Activated CD8-positive, alpha-beta memory T cell treated with anti-CD3 and anti-CD28 coated beads, Interleukin-2, amount 10 ng/mL, durations not matched to agents 7 days and 5 days (primary cell): ENCODE measurements around the gene AMBRA1. TPM values are rescaled to one million over a fixed set of nuclear protein-coding genes. Genes with fewer than 3 reads are reported as not detected.

Experiments used
- ATAC-seq: fragments of 150-1000 bp; cut with Tn5 transposase; one replicate; pipeline ENCODE4 v1.10.0; 2021; ENCODE audit warnings: moderate library complexity
- CTCF ChIA-PET: fragments of 350-600 bp; sonication (Branson Sonifier 250); formaldehyde crosslinking; loops from one replicate; lab custom pipeline; 2021; ENCODE audit warnings: antibody characterized with exemption; lab: Charles Lee
- DNase-seq: peaks from one replicate; pipeline ENCODE4 v3.0.0-alpha.2; 2020
- H3K27ac Mint-ChIP-seq: one replicate; pipeline ENCODE4 v1.8.0; 2021; ENCODE audit warnings: mild to moderate bottlenecking, mixed read lengths
- H3K27me3 Mint-ChIP-seq: one replicate; pipeline ENCODE4 v1.8.0; 2021; ENCODE audit warnings: mixed read lengths
- H3K36me3 Mint-ChIP-seq: one replicate; pipeline ENCODE4 v1.8.0; 2021; ENCODE audit warnings: mild to moderate bottlenecking, mixed read lengths
- H3K4me1 Mint-ChIP-seq: one replicate; pipeline ENCODE4 v1.8.0; 2021; ENCODE audit warnings: mixed read lengths
- H3K4me3 Mint-ChIP-seq: one replicate; pipeline ENCODE4 v1.8.0; 2021; ENCODE audit warnings: mild to moderate bottlenecking, moderate library complexity, mixed read lengths
- H3K9me3 Mint-ChIP-seq: one replicate; pipeline ENCODE4 v1.8.0; 2022; ENCODE audit warnings: low read depth, mixed read lengths
- total RNA-seq, 2 experiments: library from RNA; stranded (reverse); gene quantifications; one replicate each; pipeline ENCODE4 v1.2.3, GENCODE V29; 2021

AMBRA1 gene
- total RNA-seq, 2 experiments from 2014 or later: 36.1 to 41.9 TPM

DNA sequence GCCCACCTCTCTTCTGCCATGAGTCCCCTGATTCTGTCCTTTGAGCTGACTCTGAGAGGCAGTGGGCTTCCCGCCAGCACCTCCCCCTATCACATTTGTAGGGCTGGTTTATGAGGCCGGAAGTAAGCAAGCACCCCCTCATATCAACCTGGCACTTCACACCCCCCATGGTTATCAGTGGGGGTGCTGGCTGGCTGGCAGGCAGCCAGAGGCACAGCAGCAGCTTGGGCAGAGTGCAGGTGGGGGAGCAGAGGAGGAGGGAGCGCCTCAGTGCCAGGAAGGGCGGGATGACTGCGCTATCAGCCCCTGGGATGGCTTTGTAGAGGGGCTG is 179.4 kb downstream of the AMBRA1 start:
- peaks cover 3% of the 10 kb centered on the region for H3K4me1 Mint-ChIP-seq
- no peak for ATAC-seq
- H3K27ac Mint-ChIP-seq: peak overlapping the region; percentile 22
- no peak for DNase-seq
- no peaks in the 10 kb centered on the region for H3K27me3 Mint-ChIP-seq
- H3K9me3 Mint-ChIP-seq: no peaks in the 10 kb centered on the region
- H3K4me3 Mint-ChIP-seq: no peak overlapping the region
- H3K36me3 Mint-ChIP-seq: peaks cover 9% of the 10 kb centered on the region
- CTCF ChIA-PET: no interaction called here

DNA sequence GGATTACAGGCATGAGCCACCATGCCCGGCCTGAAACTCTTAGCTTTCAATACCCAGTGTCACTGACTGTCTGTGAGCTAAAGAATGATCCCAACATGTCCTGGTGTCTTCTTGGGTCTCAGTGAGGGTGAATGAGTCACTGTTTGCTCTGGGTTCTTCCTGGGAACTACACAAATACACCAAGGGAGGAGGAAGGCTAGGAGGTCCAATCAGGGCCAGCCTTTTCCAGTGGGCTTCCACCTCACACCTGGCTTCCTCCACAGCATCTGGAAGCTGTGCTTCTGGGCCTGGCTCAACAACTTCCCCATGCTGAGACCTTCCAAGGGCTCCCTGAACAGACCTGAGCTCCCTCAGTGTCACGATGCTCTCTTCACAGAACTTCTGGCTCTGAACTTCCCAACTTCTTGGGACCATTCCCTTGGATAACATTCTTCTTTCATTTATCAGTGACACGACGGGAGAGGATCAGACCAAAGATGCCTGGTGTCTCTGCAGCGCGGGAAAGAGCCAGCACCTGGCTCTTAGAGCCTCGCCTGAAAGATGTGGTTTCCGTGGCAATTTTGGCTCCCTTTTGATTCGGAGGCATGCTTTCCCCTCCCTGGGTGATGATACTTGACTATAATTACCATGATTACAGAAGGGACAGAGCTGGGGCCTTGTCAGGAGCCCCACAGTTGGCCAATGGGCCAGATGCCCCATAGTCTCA is 179.9 kb downstream of the AMBRA1 start:
- Mint-ChIP-seq H3K36me3 (peaks cover 9% of the 10 kb centered on the region), H3K4me1 (peaks cover 3% of the 10 kb centered on the region), H3K9me3 (no peaks in the 10 kb centered on the region), H3K27ac (peak overlapping the region; percentile 22), H3K27me3 (no peaks in the 10 kb centered on the region), H3K4me3 (no peak overlapping the region)
- ATAC-seq (no peak), DNase-seq (no peak)
- CTCF ChIA-PET: interaction anchor here (0.8 kb wide), 1 partner anchor 14 kb away, joined by 3 read pairs; no protein-coding TSS in a partner anchor

DNA sequence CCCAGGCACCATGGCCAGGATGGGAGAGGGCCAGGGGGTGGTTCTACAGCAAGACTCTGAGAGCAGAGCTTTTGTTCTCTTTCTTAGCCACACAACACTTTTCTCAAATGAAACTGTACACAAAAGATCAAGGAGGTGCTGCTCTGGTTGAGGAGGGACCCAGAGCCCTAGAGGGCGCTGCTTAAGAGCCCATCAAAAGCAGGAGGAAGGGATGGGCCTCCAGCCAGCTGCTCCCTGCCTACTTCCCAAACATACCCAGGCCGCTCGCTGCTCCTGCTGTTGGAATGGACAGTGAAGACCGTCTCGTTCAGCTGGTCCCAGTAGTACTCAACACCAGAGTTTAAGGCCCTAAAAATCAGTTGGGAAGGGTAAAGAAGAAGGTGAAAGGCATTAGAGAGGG is 183.8 kb downstream of the AMBRA1 start:
- H3K27me3 Mint-ChIP-seq: no peaks in the 10 kb centered on the region

DNA sequence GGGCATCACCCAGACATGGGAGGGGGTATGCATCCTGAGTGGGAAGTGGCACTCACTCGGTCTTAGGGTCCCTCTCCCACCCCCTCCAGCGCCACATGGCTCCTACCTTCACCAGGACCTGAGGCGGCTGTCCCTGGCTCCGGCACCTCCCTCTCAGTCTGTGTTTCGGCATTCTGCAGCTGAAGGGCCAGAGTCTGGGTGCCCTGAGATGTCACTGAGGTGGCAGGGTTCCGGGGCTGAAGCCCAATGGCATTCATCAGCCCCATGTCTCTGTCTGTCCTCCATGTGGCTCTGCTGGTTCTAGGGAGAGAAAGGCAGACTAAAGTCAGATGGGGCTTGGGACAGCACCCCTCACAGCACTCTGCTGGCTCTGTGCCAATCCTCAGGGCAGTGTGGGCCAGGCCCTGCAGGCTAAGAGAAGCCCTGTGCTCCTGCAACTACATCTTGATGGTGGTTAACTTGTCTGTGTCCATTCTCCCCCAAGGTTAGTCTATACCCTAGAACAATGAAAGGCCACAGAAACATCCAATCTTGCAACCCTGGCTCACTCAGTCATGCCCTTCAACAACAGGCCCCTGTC is 185.3 kb downstream of the AMBRA1 start:
- CTCF ChIA-PET: interaction anchor here (1.0 to 2.0 kb wide), 2 partner anchors 19 to 20 kb away, joined by 3 to 6 read pairs; no protein-coding TSS in a partner anchor
- no peak for ATAC-seq
- no peaks in the 10 kb centered on the region for H3K9me3 Mint-ChIP-seq

More for the DNA sequence above, 183.8 kb downstream of the AMBRA1 start:
- H3K4me3 Mint-ChIP-seq: no peak overlapping the region
- DNase-seq (no peak), ATAC-seq (no peak)
- H3K9me3 Mint-ChIP-seq: no peaks in the 10 kb centered on the region
- H3K4me1 Mint-ChIP-seq: peaks cover 3% of the 10 kb centered on the region
- no peak overlapping the region for H3K27ac Mint-ChIP-seq
- H3K36me3 Mint-ChIP-seq: peaks cover 14% of the 10 kb centered on the region
- CTCF ChIA-PET: interaction anchor here (1.8 to 2.0 kb wide), 2 partner anchors 9 to 22 kb away, joined by 4 to 6 read pairs; no protein-coding TSS in a partner anchor

DNA sequence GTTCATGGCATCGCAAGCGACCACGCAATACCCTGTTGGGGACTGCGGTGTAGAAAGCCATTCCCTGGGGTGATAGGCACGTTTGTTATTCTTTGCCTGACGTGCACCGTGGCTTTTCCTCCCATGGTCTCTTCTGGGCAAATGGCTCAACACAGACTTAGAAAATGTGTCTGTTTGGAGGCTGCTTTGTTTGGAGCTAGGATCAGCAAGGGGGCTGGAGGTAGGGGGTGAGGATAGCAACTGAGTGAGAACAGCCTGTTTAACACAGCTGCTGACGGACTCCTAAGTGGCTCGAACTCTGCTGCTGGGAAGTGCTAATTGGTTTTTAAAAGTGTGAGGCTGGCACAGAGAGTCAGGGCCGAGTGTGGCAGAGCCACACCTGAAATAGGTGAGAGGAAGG is 186.2 kb downstream of the AMBRA1 start:
- DNase-seq (no peak), ATAC-seq (no peak)
- Mint-ChIP-seq H3K27ac (no peak overlapping the region), H3K9me3 (no peaks in the 10 kb centered on the region), H3K4me3 (no peak overlapping the region), H3K36me3 (peaks cover 9% of the 10 kb centered on the region), H3K4me1 (no peaks in the 10 kb centered on the region), H3K27me3 (no peaks in the 10 kb centered on the region)
- CTCF ChIA-PET: interaction anchor here (1.0 kb wide), 1 partner anchor 18 kb away, joined by 3 read pairs; no protein-coding TSS in a partner anchor

More for the DNA sequence above, 185.3 kb downstream of the AMBRA1 start:
- peak overlapping the region; percentile 54 for H3K27ac Mint-ChIP-seq
- no peak for DNase-seq
- H3K36me3 Mint-ChIP-seq: peaks cover 9% of the 10 kb centered on the region
- no peaks in the 10 kb centered on the region for H3K27me3 Mint-ChIP-seq
- no peaks in the 10 kb centered on the region for H3K4me1 Mint-ChIP-seq
- no peak overlapping the region for H3K4me3 Mint-ChIP-seq

DNA sequence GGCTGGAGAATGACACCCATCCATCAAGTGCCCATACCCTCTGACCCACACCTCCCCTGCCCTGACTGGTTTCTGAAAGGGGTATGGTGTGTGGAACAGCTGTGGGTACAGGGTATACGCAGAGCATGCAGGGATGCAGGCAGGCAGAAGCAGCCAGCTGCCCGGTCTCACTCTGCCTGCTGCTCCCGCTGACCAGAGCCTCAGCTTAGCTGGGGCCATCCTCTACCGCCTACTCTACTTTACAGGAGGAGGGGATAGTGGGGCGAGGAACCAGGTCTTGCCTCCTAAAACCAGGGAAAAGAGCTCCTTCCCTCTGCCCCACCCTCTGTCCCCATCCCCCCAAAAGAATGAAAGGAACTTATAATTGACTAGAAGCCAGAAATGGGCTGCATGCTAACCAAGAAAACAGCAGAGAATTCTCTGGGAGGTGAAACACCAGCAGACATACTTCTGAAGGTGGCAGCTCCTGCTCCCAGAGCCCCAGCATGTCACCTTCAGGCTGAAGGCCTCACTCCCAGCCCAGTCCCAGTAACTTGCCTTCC is 189.3 kb downstream of the AMBRA1 start:
- Mint-ChIP-seq H3K27ac (no peak overlapping the region), H3K4me3 (no peak overlapping the region), H3K27me3 (no peaks in the 10 kb centered on the region), H3K9me3 (no peaks in the 10 kb centered on the region), H3K36me3 (peaks cover 9% of the 10 kb centered on the region), H3K4me1 (no peaks in the 10 kb centered on the region)
- no peak for DNase-seq
- CTCF ChIA-PET: no interaction called here
- ATAC-seq: no peak

DNA sequence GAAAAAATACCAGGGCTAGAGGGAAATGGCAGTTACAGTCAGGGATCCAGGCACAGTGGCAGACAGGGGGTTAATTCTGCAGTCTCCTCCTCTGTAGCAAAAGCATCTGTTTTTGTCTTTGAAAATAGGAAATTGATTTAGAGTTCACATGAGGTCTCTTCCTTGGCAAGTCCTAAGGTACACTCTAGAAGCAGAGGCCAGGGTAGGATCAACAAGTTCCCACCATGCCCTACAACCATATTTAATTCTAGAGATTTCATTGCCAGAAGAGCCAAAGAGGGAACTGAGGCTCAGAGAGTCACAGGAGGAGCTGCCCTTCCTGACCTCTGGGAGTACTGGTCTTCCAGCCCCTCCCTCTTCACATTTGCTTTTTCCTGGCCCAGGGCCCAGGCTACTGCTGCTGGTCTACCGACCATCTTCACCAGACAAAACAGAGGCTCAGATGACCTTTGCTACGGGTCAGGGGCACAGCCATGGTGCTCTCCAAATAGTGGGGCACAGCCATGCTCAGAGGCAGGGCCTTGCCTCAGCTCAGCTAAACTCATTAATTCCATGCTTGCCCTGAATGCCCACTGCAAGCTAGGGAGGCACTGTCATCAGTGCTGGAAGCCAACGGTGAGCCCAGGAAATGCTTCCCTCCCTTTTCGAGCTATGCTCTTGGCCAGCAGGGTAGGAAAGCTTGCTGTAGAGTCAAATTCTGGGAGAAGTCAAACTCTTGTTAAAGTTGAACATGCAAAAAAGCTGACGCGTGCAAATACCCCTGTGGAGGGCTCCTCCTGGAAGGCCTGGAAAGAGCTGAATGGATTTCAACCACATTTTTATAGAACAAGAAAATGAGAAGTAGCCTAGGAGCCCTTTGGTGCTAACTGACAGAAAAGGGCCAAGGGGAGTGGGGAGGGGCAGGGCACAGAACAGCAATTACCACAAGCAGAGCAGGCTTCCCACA is 190.6 kb downstream of the AMBRA1 start:
- H3K9me3 Mint-ChIP-seq: no peaks in the 10 kb centered on the region
- CTCF ChIA-PET: interaction anchor here (1.0 kb wide), 1 partner anchor 14 kb away, joined by 3 read pairs; no protein-coding TSS in a partner anchor
- no peak overlapping the region for H3K4me3 Mint-ChIP-seq
- ATAC-seq (no peak), DNase-seq (no peak)
- H3K27ac Mint-ChIP-seq: no peak overlapping the region
- H3K27me3 Mint-ChIP-seq: no peaks in the 10 kb centered on the region
- no peaks in the 10 kb centered on the region for H3K4me1 Mint-ChIP-seq
- peaks cover 9% of the 10 kb centered on the region for H3K36me3 Mint-ChIP-seq

DNA sequence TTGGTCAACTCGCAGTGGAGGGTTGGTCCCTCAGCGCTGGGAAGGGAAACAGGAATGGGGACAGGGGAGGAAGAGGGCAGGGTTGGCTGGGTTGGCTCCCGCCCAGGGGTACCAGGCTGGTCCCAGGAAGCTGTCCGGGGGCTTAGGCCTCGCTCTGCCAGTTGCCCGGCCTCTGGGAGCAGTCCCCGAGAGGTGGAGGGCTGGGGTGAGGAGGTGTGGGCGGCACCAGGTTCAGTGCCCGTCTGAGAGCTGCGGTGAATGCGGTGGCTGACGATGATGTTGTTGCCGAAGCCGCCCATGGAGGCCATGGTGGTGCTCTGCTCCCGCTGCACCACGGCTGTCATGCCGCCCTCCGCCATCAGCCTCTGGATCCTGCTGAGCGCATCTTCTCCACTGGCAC is 196.3 kb downstream of the AMBRA1 start:
- H3K36me3 Mint-ChIP-seq: no peaks in the 10 kb centered on the region
- peaks cover 10% of the 10 kb centered on the region for H3K4me1 Mint-ChIP-seq
- peaks cover 12% of the 10 kb centered on the region for H3K27me3 Mint-ChIP-seq
- ATAC-seq: no peak
- CTCF ChIA-PET: no interaction called here
- no peak for DNase-seq
- H3K9me3 Mint-ChIP-seq: no peaks in the 10 kb centered on the region
- H3K27ac Mint-ChIP-seq: no peak overlapping the region
- no peak overlapping the region for H3K4me3 Mint-ChIP-seq

DNA sequence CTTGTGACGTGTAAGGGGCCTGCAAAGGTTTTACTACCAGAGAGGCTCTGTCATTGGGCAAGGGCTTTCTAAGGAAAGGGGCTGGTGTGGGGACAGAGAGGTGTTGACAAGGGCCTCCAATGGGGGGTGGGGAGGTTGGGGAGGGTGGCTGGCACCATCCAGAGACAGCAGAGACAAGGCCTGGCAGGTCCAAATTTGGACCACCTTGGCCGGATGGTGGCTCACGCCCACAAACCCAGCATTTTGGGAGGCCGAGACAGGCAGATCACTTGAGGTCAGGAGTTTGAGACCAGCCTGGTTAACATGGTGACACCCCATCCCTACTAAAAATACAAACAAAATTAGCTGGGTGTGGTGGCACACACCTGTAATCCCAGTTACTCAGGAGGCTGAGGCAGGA is 200.1 kb downstream of the AMBRA1 start:
- H3K36me3 Mint-ChIP-seq: no peaks in the 10 kb centered on the region
- no peak overlapping the region for H3K27ac Mint-ChIP-seq
- CTCF ChIA-PET: no interaction called here
- H3K4me1 Mint-ChIP-seq: peaks cover 26% of the 10 kb centered on the region
- no peak for ATAC-seq
- H3K27me3 Mint-ChIP-seq: peaks cover 36% of the 10 kb centered on the region
- no peak for DNase-seq
- no peak overlapping the region for H3K4me3 Mint-ChIP-seq
- no peaks in the 10 kb centered on the region for H3K9me3 Mint-ChIP-seq

DNA sequence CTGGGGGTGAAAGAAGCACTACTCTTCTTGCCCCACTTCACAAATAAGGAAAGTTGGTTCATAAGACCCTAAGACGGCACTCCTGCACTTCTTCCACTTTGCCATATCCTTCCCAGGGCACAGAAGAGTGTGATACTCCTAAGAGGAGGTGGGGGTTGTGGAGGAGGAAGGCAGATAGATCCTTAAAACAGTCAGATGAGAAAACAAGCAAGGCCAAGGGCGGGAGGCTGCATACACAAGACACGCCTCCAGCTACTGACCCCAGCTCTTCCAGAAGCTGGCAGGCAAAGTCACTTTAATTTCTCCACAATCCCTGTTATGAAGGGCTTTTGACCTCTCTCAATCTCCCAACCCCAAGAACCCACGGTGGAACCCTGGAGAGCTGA is 200.6 kb downstream of the AMBRA1 start:
- ATAC-seq (no peak), DNase-seq (no peak)

DNA sequence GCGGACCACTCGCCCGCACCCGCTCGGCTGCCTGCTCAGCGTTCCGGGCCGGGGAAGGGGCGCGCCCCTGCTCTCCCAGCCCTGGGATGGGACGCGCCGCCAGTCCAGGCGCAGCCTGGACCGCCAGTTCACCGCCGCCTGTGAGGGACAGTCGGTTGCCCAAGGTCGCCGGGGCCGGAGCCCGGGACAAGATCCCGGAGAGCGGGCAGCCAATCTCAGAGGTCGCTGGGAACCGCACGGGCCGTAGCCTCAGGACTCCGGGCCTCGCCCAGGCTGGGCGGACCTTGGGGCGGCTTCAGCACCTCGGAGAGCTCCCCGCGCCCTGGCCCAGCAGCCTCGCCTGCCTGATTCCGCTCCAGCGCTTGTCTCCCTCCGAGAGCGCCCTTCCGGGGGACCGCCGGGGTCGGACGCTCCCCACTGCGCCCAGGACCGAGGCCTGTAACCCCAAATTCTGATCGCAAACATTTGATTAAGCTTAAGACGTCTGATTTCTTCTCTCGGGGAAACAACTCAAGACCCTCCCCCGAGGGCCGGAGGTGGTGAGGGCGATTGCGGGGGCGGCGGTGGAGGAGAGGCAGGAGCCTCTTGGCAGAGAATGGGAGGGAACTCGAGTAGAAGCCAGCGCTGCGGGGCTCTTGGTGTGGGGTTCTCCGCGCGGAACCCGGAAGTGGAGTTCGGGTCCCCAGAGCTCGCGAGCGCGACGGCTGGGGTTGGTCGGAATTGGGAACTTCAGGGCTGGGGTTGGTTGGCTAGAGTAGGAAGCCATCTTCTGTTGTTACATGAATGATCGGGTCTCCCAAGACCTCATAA is 201.2 kb downstream of the AMBRA1 start:
- ATAC-seq: peak; percentile 84
- CTCF ChIA-PET: interaction anchor here (0.6 to 6.7 kb wide), 20 partner anchors 9 to 225 kb away, joined by 3 to 35 read pairs (median 4); partner anchors contain the start of genes ATG13 and HARBI1
- Mint-ChIP-seq H3K4me3 (peak overlapping the region; percentile 51), H3K36me3 (no peaks in the 10 kb centered on the region), H3K4me1 (peaks cover 32% of the 10 kb centered on the region), H3K27ac (no peak overlapping the region), H3K27me3 (peaks cover 46% of the 10 kb centered on the region), H3K9me3 (no peaks in the 10 kb centered on the region)
- DNase-seq: peak; percentile 85

More for the DNA sequence above, 200.6 kb downstream of the AMBRA1 start:
- no peak overlapping the region for H3K27ac Mint-ChIP-seq
- H3K9me3 Mint-ChIP-seq: no peaks in the 10 kb centered on the region
- H3K36me3 Mint-ChIP-seq: no peaks in the 10 kb centered on the region
- peaks cover 28% of the 10 kb centered on the region for H3K4me1 Mint-ChIP-seq
- peak overlapping the region; percentile 51 for H3K4me3 Mint-ChIP-seq
- CTCF ChIA-PET: interaction anchor here (0.6 to 6.7 kb wide), 9 partner anchors 10 to 224 kb away, joined by 3 to 35 read pairs (median 6); partner anchors contain the start of genes ATG13 and HARBI1
- peaks cover 41% of the 10 kb centered on the region for H3K27me3 Mint-ChIP-seq
